Liver (tissue), 9 donors: ENCODE data around the gene ACTRT2. TPM values are rescaled to one million over a fixed set of nuclear protein-coding genes. Genes with fewer than 3 reads are reported as not detected.

ENCODE experiments used
- DNase-seq: peaks from one replicate; pipeline ENCODE4 v3.0.0-alpha.2; 2017; ENCODE audit warnings: low spot score
- H3K27ac ChIP-seq, 2 donors: one replicate each; pipeline ENCODE4 v1.7.0; 2013; ENCODE audit warnings: inconsistent platforms in 2 of 2, low read length in 2 of 2, control low read depth in 1 of 2, low read depth in 1 of 2, mild to moderate bottlenecking in 1 of 2
- H3K27me3 ChIP-seq, 4 donors: one replicate each; pipeline versions ENCODE4 v1.6.1 to v1.7.0; 2013; ENCODE audit warnings: low read length in 3 of 4, inconsistent platforms in 1 of 4, mild to moderate bottlenecking in 1 of 4, moderate library complexity in 1 of 4; ENCODE audit not compliant: control insufficient read depth in 4 of 4, insufficient read depth in 4 of 4
- H3K36me3 ChIP-seq, 4 donors: one replicate each; pipeline versions ENCODE4 v1.6.1 to v1.7.0; 2013; ENCODE audit warnings: low read length in 3 of 4, mild to moderate bottlenecking in 3 of 4, low read depth in 1 of 4, moderate library complexity in 1 of 4; ENCODE audit not compliant: control insufficient read depth in 4 of 4, insufficient read depth in 3 of 4
- H3K4me1 ChIP-seq, 4 donors: one replicate each; pipeline versions ENCODE4 v1.6.1 to v1.7.0; 2013; ENCODE audit warnings: low read length in 3 of 4, mild to moderate bottlenecking in 3 of 4, moderate library complexity in 1 of 4; ENCODE audit not compliant: control insufficient read depth in 4 of 4, insufficient read depth in 4 of 4
- H3K4me3 ChIP-seq, 3 donors: one replicate each; pipeline versions ENCODE4 v1.6.1 to v1.7.0; 2013; ENCODE audit warnings: low read length in 3 of 3, control low read depth in 1 of 3, low read depth in 1 of 3, mild to moderate bottlenecking in 1 of 3
- H3K9ac ChIP-seq, 2 donors: one replicate each; pipeline ENCODE4 v1.7.0; 2013; ENCODE audit warnings: low read length in 2 of 2, mild to moderate bottlenecking in 2 of 2, moderate library complexity in 2 of 2, control low read depth in 1 of 2, low read depth in 1 of 2
- H3K9me3 ChIP-seq, 4 donors: one replicate each; pipeline versions ENCODE4 v1.6.1 to v1.7.0; 2013; ENCODE audit warnings: low read length in 3 of 4; ENCODE audit not compliant: control insufficient read depth in 4 of 4
- ATF3 ChIP-seq: IDR thresholded peaks from 2 replicates; pipeline ENCODE4 v1.6.1; 2016; ENCODE audit warnings: antibody characterized with exemption
- CTCF ChIP-seq: fragments of 150-350 bp; IDR thresholded peaks from 2 replicates; pipeline ENCODE4 v1.5.1; 2017; ENCODE audit warnings: improper control_type of control experiment, low read depth, low read length; ENCODE audit not compliant: missing input control
- EGR1 ChIP-seq, 2 donors: IDR thresholded peaks; 2 replicates each; pipeline ENCODE4 v1.6.1; 2016 to 2018; ENCODE audit warnings: antibody characterized with exemption in 2 of 2, low read depth in 2 of 2
- FOXA1 ChIP-seq: IDR thresholded peaks from 2 replicates; pipeline ENCODE4 v1.6.1; 2016; ENCODE audit warnings: antibody characterized with exemption
- FOXA2 ChIP-seq: IDR thresholded peaks from 2 replicates; pipeline ENCODE4 v1.6.1; 2016; ENCODE audit warnings: antibody characterized with exemption
- GABPA ChIP-seq, 2 donors: IDR thresholded peaks in 1 of 2; conservative IDR thresholded peaks in 1 of 2; 2 replicates each; pipeline ENCODE4 v1.6.1; 2016; ENCODE audit warnings: antibody characterized with exemption in 2 of 2, mild to moderate bottlenecking in 1 of 2, moderate library complexity in 1 of 2
- HNF4A ChIP-seq, 2 donors: conservative IDR thresholded peaks; 2 replicates each; pipeline ENCODE4 v1.6.1; 2016; ENCODE audit warnings: antibody characterized with exemption in 2 of 2, mild to moderate bottlenecking in 2 of 2
- HNF4G ChIP-seq: IDR thresholded peaks from 2 replicates; pipeline ENCODE4 v1.6.1; 2016; ENCODE audit warnings: antibody characterized with exemption
- MAX ChIP-seq: IDR thresholded peaks from 2 replicates; pipeline ENCODE4 v1.6.1; 2016; ENCODE audit warnings: antibody characterized with exemption
- NR2F2 ChIP-seq: IDR thresholded peaks from 2 replicates; pipeline ENCODE4 v1.6.1; 2016; ENCODE audit warnings: antibody characterized with exemption
- RAD21 ChIP-seq, 2 donors: IDR thresholded peaks; 2 replicates each; pipeline ENCODE4 v1.6.1; 2016; ENCODE audit warnings: antibody characterized with exemption in 2 of 2, mild to moderate bottlenecking in 2 of 2
- REST ChIP-seq: IDR thresholded peaks from 2 replicates; pipeline ENCODE4 v1.6.1; 2016; ENCODE audit warnings: antibody characterized with exemption, mild to moderate bottlenecking
- RXRA ChIP-seq, 2 donors: IDR thresholded peaks; 2 replicates each; pipeline ENCODE4 v1.6.1; 2017 to 2018; ENCODE audit warnings: antibody characterized with exemption in 2 of 2, mild to moderate bottlenecking in 1 of 2
- SP1 ChIP-seq: IDR thresholded peaks from 2 replicates; pipeline ENCODE4 v1.6.1; 2018; ENCODE audit warnings: antibody characterized with exemption, mild to moderate bottlenecking
- TAF1 ChIP-seq: conservative IDR thresholded peaks from 2 replicates; pipeline ENCODE4 v1.6.1; 2016; ENCODE audit warnings: antibody characterized with exemption, mild to moderate bottlenecking
- YY1 ChIP-seq: IDR thresholded peaks from 2 replicates; pipeline ENCODE4 v1.6.1; 2016; ENCODE audit warnings: antibody characterized with exemption, mild to moderate bottlenecking
- WGBS: extraction: QIAGEN DNeasy Blood & Tissue Kit; methylation state at CpG from one replicate; pipeline ENCODE4 v1.1.7; 2013; 5-methylcytosine and 5-hydroxymethylcytosine counted together
- polyA plus RNA-seq, 2 donors: library from polyadenylated mRNA; stranded (reverse) in 1 of 2; unstranded in 1 of 2; fragments of 200-250 nt in 1 of 2; fragments of >200 nt in 1 of 2; fragmentation: Nextera tagmentation in 1 of 2; extraction: Ambion mirVana in 1 of 2; gene quantifications; one replicate each; pipeline versions ENCODE4 v1.2.1 to v1.2.3, GENCODE V29; 2013 to 2015
- total RNA-seq, 2 donors: library from RNA; depleted of rRNA; stranded (reverse); fragments of >200 nt; gene quantifications; one replicate each; pipeline ENCODE4 v1.2.3, GENCODE V29; 2014
- TF ChIP-seq, protein P1 (sequence below): IDR thresholded peaks from 2 replicates; pipeline ENCODE4 v1.6.1; 2016; ENCODE audit warnings: antibody characterized with exemption
- donor health status: healthy.
- donor health status: healthy.
- donor health status: healthy.
- donor health status: healthy.
- donor health status: healthy.

ACTRT2 gene
- total and polyA plus RNA-seq, 4 donors, result not detected

DNA sequence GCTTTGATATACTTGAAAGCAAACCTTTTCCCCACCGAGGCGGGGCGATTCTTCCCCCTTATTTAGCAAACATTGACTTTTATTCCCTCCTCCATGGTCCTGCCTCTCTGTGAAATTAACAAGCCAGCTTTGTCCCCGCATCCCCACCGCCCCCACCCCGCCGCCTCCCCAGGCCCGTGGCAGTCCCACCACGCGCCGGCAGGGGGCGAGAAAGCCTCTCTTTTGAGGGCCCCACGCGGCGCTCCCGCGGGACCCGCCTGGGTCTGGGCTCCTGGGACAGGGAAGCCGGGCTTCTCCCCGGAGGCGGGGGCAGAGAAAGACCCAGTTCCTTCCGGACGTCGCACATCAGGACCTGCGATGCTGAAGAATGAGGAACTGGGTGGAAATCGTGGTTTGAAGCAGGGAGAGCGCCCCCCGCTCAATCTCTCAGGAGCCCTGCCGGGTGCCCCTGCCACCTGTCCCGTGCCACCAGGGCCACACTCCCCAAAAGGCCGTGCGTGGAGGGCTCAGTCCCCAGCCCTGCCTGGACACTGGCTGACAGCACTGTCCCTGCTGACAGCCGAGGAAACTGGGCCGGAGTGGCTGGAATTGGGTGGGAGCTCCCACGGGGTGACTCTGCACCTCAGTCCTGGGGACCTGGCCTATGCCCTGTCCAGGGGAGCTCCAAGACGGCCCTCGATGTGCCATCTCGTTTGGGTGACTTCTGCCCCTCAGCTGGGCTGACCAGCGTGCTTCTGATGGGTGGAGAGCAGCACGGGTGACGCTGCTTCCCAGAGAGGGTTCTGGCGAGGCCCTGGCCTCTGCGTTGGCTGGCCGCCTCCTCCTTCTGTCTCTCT lies 8.6 kb upstream of the ACTRT2 start:
- Histone ChIP-seq H3K4me1 (no peaks in the 10 kb centered on the region), H3K9ac (no peak overlapping the region), H3K27me3 (peaks cover 0 to 19% (median 3%) of the 10 kb centered on the region in 4 donors), H3K4me3 (no peak overlapping the region), H3K36me3 (no peaks in the 10 kb centered on the region), H3K9me3 (peaks cover 3 to 14% (median 10%) of the 10 kb centered on the region in 4 donors), H3K27ac (no peak overlapping the region)
- TF ChIP-seq YY1 (no peak), FOXA2 (no peak), RXRA (IDR thresholded peaks at IDR 0.05) (no peak), GABPA (IDR thresholded peaks at IDR 0.05 in 1 of 2, conservative IDR thresholded peaks at IDR 0.05 in 1 of 2) (no peak), HNF4G (no peak), CTCF (peak; percentile 44), TAF1 (no peak), FOXA1 (no peak), MAX (no peak), NR2F2 (no peak), HNF4A (conservative IDR thresholded peaks at IDR 0.05) (no peak), ATF3 (no peak), REST (no peak), EGR1 (IDR thresholded peaks at IDR 0.05; ENCODE audit: low read depth in 2 of 2) (no peak), SP1 (no peak), RAD21 (IDR thresholded peaks at IDR 0.05) (peak; percentile 66 to 76)
- TF ChIP-seq, protein P1, sequence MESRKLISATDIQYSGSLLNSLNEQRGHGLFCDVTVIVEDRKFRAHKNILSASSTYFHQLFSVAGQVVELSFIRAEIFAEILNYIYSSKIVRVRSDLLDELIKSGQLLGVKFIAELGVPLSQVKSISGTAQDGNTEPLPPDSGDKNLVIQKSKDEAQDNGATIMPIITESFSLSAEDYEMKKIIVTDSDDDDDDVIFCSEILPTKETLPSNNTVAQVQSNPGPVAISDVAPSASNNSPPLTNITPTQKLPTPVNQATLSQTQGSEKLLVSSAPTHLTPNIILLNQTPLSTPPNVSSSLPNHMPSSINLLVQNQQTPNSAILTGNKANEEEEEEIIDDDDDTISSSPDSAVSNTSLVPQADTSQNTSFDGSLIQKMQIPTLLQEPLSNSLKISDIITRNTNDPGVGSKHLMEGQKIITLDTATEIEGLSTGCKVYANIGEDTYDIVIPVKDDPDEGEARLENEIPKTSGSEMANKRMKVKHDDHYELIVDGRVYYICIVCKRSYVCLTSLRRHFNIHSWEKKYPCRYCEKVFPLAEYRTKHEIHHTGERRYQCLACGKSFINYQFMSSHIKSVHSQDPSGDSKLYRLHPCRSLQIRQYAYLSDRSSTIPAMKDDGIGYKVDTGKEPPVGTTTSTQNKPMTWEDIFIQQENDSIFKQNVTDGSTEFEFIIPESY, result no peak
- 28% methylated on average over 44 of the region's 44 CpGs for WGBS
- peak; percentile 67 for DNase-seq
